ENCODE measurements around the gene ARPC1A.
"Not testable (repeated sequence)": the region's sequence is repeated elsewhere in the genome, so short reads cannot be mapped to it uniquely, and the experiment has no call there.

The ARPC1A gene

GRCh38 chr7:99409806-99410205, 84.1 kb downstream of the ARPC1A start:
- TF ChIP-seq, protein P1, sequence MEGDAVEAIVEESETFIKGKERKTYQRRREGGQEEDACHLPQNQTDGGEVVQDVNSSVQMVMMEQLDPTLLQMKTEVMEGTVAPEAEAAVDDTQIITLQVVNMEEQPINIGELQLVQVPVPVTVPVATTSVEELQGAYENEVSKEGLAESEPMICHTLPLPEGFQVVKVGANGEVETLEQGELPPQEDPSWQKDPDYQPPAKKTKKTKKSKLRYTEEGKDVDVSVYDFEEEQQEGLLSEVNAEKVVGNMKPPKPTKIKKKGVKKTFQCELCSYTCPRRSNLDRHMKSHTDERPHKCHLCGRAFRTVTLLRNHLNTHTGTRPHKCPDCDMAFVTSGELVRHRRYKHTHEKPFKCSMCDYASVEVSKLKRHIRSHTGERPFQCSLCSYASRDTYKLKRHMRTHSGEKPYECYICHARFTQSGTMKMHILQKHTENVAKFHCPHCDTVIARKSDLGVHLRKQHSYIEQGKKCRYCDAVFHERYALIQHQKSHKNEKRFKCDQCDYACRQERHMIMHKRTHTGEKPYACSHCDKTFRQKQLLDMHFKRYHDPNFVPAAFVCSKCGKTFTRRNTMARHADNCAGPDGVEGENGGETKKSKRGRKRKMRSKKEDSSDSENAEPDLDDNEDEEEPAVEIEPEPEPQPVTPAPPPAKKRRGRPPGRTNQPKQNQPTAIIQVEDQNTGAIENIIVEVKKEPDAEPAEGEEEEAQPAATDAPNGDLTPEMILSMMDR (IDR thresholded peaks at IDR 0.05; ENCODE audit: insufficient read depth, low read depth, low read length, missing control alignments) = no peak
- no peak for DNase-seq (ENCODE audit: low read depth)
- H3K4me3 ChIP-seq (ENCODE audit: low read length) = peak overlapping the region; percentile 89

DNA sequence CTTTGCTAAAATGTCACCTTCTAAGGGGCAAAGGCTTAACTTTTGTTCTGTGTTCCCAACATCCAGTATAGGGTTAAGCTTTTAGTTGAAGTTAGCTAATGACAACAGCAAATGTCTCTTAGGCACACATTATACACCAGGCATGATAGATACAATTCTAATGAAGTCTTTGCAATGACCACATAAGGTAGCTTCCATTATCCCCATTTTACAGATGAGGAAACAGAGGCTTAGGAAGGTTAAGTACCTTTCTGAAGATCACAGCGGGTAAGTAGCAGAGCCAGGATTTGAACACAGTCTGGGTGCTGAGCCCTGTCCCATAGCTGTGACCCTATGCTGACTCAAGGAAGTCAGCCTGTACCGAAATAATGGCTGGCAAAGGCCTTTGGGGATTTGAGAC, 84.9 kb downstream of the ARPC1A start:
- H3K4me3 ChIP-seq (ENCODE audit: low read length) = no peak overlapping the region
- TF ChIP-seq, protein P1 (IDR thresholded peaks at IDR 0.05; ENCODE audit: insufficient read depth, low read depth, low read length, missing control alignments) = no peak
- DNase-seq (ENCODE audit: low read depth) = no peak

- not testable (repeated sequence) for H3K4me3 ChIP-seq (ENCODE audit: low read length)
- TF ChIP-seq, protein P1 (IDR thresholded peaks at IDR 0.05; ENCODE audit: insufficient read depth, low read depth, low read length, missing control alignments) = peak; percentile 59
- peak; percentile 48 for DNase-seq (ENCODE audit: low read depth)
Observed at GRCh38 chr7:99415513-99416127, 89.9 kb downstream of the ARPC1A start.
